Measurements from ENCODE around the gene CTXN3.

The CTXN3 gene

GRCh38 chr5:127697894-127698600 lies 49.2 kb downstream of the CTXN3 start:
- DNase-seq, result no peak

DNA sequence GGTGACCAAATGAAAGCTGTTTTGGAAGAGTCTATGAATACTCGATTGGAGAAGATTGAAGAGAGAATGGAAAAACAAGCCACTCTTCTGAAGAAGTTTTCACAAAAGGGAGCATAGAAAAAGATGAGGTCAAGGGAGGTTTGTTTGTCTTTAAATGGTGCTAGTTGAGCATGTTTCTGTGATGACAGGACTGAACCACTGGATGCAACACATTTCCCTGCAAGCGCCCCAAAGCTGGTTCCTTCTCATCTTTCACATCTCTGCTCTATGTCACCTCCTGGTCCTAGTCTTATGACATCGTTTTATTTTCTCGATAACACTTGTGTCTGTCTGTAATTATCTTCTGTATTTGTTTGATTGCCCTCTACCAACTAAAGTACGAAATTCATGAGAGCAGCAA lies 50.5 kb downstream of the CTXN3 start:
- DNase-seq, result no peak

- DNase-seq, result no peak
These were observed 51.4 kb downstream of the CTXN3 start for GRCh38 chr5:127700237-127700766.

DNA sequence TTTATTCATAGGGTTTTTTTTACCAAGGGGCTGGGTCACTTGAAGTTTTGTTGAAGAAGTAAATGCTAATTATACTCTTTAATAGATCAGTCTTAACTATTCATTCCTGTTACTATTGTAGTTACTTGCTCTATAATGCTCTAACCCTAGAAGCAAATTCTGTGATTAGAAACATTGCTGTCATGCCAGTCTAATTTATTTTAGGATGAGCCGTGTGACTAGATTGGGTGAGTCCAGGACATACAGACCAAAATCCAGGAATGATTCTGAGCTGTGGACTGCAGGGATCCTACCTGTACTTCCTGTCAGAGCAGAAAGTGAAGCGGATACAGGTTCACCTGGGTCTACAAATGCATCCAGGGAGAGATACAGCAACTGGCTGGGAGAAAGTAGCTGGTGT lies 53.6 kb downstream of the CTXN3 start:
- DNase-seq, result no peak

- DNase-seq, result peak in 1 of 56 donors; percentile 5
These were observed 54.2 kb downstream of the CTXN3 start, which contains the start of gene CCDC192 for GRCh38 chr5:127702926-127703561. Gene CCDC192, plus strand, starts transcription at chr5:127703391. Its CDS starts 55 bp downstream, at chr5:127703446.

- no peak for DNase-seq
These were observed 56.4 kb downstream of the CTXN3 start for GRCh38 chr5:127705120-127705892.

DNA sequence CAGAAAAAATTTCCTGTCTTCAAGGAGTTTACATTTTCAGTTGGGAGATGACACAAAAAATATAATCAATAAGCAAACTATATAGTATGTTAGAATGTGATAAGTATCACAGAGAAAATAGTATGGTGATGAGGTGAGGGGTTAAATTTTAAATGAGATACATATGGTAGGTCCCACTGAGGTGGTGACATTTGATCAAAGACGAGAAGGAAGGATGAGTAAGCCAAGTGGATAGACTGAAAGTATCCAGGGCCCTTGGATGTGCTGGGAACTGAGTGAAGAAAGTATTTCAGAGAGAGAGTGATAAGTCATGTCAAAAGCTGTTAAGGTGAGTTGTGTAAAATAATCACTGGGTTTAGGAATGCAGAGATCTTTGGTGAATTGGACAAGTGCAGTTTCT lies 57.8 kb downstream of the CTXN3 start:
- no peak for DNase-seq

DNA sequence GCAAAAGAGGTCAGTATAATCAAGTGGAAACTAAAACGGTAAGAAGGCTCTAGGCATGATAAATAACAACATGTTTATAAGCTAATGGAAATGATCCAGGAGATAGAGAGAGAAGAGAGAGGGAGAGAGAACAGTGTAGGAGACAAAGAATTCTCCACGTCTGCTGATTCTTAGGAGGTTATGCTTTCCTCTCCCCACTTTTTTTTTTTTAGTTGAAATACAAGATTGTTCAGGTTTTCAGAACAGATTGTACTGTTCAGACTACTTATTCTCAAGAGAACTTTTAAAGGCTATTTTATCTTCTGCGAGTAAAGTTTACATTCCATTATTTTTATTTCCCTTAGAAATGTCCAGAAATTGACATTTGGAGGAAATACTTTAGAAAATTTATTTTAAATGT lies 58.3 kb downstream of the CTXN3 start:
- DNase-seq, result no peak
